K562 (cell line): ENCODE measurements around the gene LTK. TPM values are rescaled to one million over a fixed set of nuclear protein-coding genes. Genes with fewer than 3 reads are reported as not detected.
A peak's percentile ranks its signal among the peaks of the same experiment; 100 is the strongest.

Experiments used
- ATAC-seq: fragments of 200-7000 bp; cut with Tn5 transposase; 3 replicates; pipeline ENCODE4 v1.9.1; 2020; ENCODE audit warnings: moderate library complexity
- BruUV-seq: library from RNA; stranded (reverse); fragments of 400-500 nt; replicated peaks from 2 replicates; lab custom pipeline; 2021; lab: Mats Ljungman, UMichigan
- CTCF ChIA-PET: fragments of 300-600 bp; formaldehyde crosslinking; extraction: SDS; loops from one replicate; lab custom pipeline; 2021; ENCODE audit warnings: low intra/inter-chr PET ratio; lab: Yijun Ruan, JAX
- POLR2A ChIA-PET: fragments of 300-600, 350-650 bp; sonication (Branson Sonifier 250); formaldehyde crosslinking; extraction: SDS; loops from one replicate; lab custom pipeline; 2021; ENCODE audit warnings: antibody characterized with exemption, inconsistent platforms; lab: Yijun Ruan, JAX
- DNase-seq, 4 experiments: peaks; one replicate each; pipeline versions ENCODE4 v3.0.0 to v3.0.0-alpha.2; 2011 to 2018; ENCODE audit warnings: low spot score in 3 of 4, mixed read lengths in 3 of 4; ENCODE audit errors: extremely low read depth in 1 of 4
- FAIRE-seq: peaks from 2 replicates; lab custom pipeline; 2011; peaks lifted over from hg19 to GRCh38; lab: Jason Lieb, UNC
- H2AFZ ChIP-seq: 2 replicates; pipeline ENCODE4 v1.6.0; 2011; ENCODE audit warnings: low read depth, low read length, control low read depth, inconsistent platforms
- H3K27ac ChIP-seq: fragments of 200-600 bp; 3 replicates; pipeline ENCODE4 v1.8.0; 2011; ENCODE audit warnings: low read depth, mild to moderate bottlenecking, control low read depth, inconsistent platforms, low read length, moderate library complexity, mixed read lengths; ENCODE audit errors: extremely low read depth
- H3K27me3 ChIP-seq, 2 experiments: fragments of 300-600 bp in 1 of 2; 2 replicates in 1 of 2; 3 replicates in 1 of 2; pipeline versions ENCODE4 v1.6.0 to v1.8.0; 2011; ENCODE audit warnings: inconsistent platforms in 2 of 2, low read length in 2 of 2, mild to moderate bottlenecking in 1 of 2, mixed read lengths in 1 of 2, moderate library complexity in 1 of 2; ENCODE audit not compliant: control insufficient read depth in 2 of 2, insufficient read depth in 2 of 2
- H3K36me3 ChIP-seq: fragments of 300-600 bp; 3 replicates; pipeline ENCODE4 v1.8.0; 2011; ENCODE audit warnings: mild to moderate bottlenecking, low read length, inconsistent platforms; ENCODE audit not compliant: control insufficient read depth, insufficient read depth
- H3K4me1 ChIP-seq, 2 experiments: fragments of 200-600 bp in 1 of 2; replicated peaks in 1 of 2; 2 replicates in 1 of 2; 3 replicates in 1 of 2; pipeline versions ENCODE4 v1.5.1 to v1.8.0; 2011; ENCODE audit warnings: inconsistent platforms in 2 of 2, low read length in 2 of 2, mild to moderate bottlenecking in 1 of 2, mixed read lengths in 1 of 2, moderate library complexity in 1 of 2; ENCODE audit not compliant: control insufficient read depth in 2 of 2, insufficient read depth in 2 of 2
- H3K4me2 ChIP-seq: 2 replicates; pipeline ENCODE4 v1.6.1; 2011; ENCODE audit warnings: low read length, control low read depth, inconsistent platforms, mixed read lengths; ENCODE audit not compliant: insufficient read depth
- H3K4me3 ChIP-seq: fragments of 200-600 bp; sonication (generic), shearing (Covaris generic); 2 replicates; pipeline ENCODE4 v1.5.1; 2016; ENCODE audit warnings: control low read depth, inconsistent platforms
- H3K79me2 ChIP-seq: fragments of 200-600 bp; 3 replicates; pipeline ENCODE4 v1.8.0; 2011; ENCODE audit warnings: low read length, inconsistent platforms; ENCODE audit not compliant: control insufficient read depth, insufficient read depth
- H3K9ac ChIP-seq, 2 experiments: 2 replicates each; pipeline versions ENCODE4 v1.6.0 to v1.6.1; 2011; ENCODE audit warnings: low read depth in 2 of 2, low read length in 2 of 2, control low read depth in 1 of 2, inconsistent platforms in 1 of 2, mild to moderate bottlenecking in 1 of 2, mixed read lengths in 1 of 2; ENCODE audit not compliant: insufficient read depth in 1 of 2
- H3K9me1 ChIP-seq: one replicate; pipeline ENCODE4 v1.6.0; 2011; ENCODE audit warnings: inconsistent platforms, mild to moderate bottlenecking, low read length, moderate library complexity; ENCODE audit not compliant: control insufficient read depth, insufficient read depth
- H3K9me3 ChIP-seq: replicated peaks from 2 replicates; pipeline ENCODE4 v1.5.1; 2011; ENCODE audit warnings: low read depth, low read length, inconsistent platforms; ENCODE audit not compliant: control insufficient read depth, insufficient read depth
- H4K20me1 ChIP-seq: replicated peaks from 2 replicates; pipeline ENCODE4 v1.6.1; 2011; ENCODE audit warnings: low read length, inconsistent platforms, mixed read lengths; ENCODE audit not compliant: control insufficient read depth, insufficient read depth
- ARID1B ChIP-seq: fragments of 450-650 bp; IDR thresholded peaks from 2 replicates; pipeline ENCODE4 v1.6.1; 2016; ENCODE audit warnings: antibody characterized with exemption, mild to moderate bottlenecking, inconsistent platforms
- CBFA2T3 ChIP-seq: fragments of 450-650 bp; IDR thresholded peaks from 2 replicates; pipeline ENCODE4 v1.6.1; 2017
- HMG20A ChIP-seq: fragments of 450-650 bp; formaldehyde crosslinking; conservative IDR thresholded peaks from 2 replicates; pipeline ENCODE4 v1.4.0; 2020; ENCODE audit warnings: mild to moderate bottlenecking, mixed read lengths
- POLR3G ChIP-seq: IDR thresholded peaks from 2 replicates; pipeline ENCODE4 v1.6.1; 2011; ENCODE audit not compliant: insufficient read length, insufficient replicate concordance; ENCODE audit errors: extremely low read depth
- RBM25 ChIP-seq: fragments of 200-400 bp; formaldehyde crosslinking; IDR thresholded peaks from 2 replicates; pipeline ENCODE4 v1.6.1; 2018; ENCODE audit warnings: low read length, low read depth, moderate library complexity; ENCODE audit not compliant: severe bottlenecking
- STAT5A ChIP-seq: IDR thresholded peaks from 2 replicates; pipeline ENCODE4 v1.6.1; 2012; ENCODE audit warnings: low read length, inconsistent platforms, borderline replicate concordance
- TAL1 ChIP-seq: fragments of 450-650 bp; IDR thresholded peaks from 2 replicates; pipeline ENCODE4 v1.6.1; 2016; ENCODE audit warnings: mild to moderate bottlenecking
- TCF3 ChIP-seq: sonication (generic); formaldehyde crosslinking; IDR thresholded peaks from 2 replicates; pipeline ENCODE4 v1.4.0; 2020; ENCODE audit warnings: mild to moderate bottlenecking, missing genetic modification reagents
- WGBS: fragments of 100-300 bp; shearing (Covaris generic); methylation state at CpG from one replicate; pipeline ENCODE4 v1.1.6; 2016; ENCODE audit warnings: low coverage, mixed read lengths; ENCODE audit not compliant: insufficient coverage; ENCODE audit errors: missing lambda C conversion rate; 5-methylcytosine and 5-hydroxymethylcytosine counted together
- in situ Hi-C: fragments of 300-500 bp; cut with MboI; formaldehyde crosslinking; loops from 4 replicates; pipeline ENCODE4 v1.15.0; 2018; ENCODE audit warnings: inconsistent platforms, mixed read lengths
- intact Hi-C: fragments of 100-400 bp; cut with micrococcal nuclease; formaldehyde crosslinking; loops from 2 replicates; pipeline ENCODE4 v1.14.2; 2022
- polyA plus RNA-seq, 8 experiments: library from polyadenylated mRNA; depleted of rRNA in 4 of 8; stranded (reverse) in 5 of 8; unstranded in 3 of 8; fragments of >200 nt; fragmentation: Nextera tagmentation in 2 of 8; fragmentation: Illumina TruSeq in 1 of 8; extraction: Ambion mirVana in 2 of 8; extraction: Trizol in 1 of 8; gene quantifications; 2 replicates each; pipeline versions ENCODE4 v1.2.1 to v1.2.3, GENCODE V29; 2011 to 2014; ENCODE audit warnings: inconsistent platforms in 1 of 8, missing spikeins in 1 of 8
- total RNA-seq, 7 experiments: library from RNA; depleted of rRNA in 6 of 7; stranded (reverse); fragments of >200 nt in 6 of 7; fragmentation: Illumina TruSeq in 2 of 7; extraction: Trizol in 2 of 7; gene quantifications; 2 replicates each; pipeline versions ENCODE4 v1.2.1 to v1.2.3, GENCODE V29; 2011 to 2021; ENCODE audit warnings: low replicate concordance in 1 of 7

The LTK gene
- total and polyA plus RNA-seq, 9 of the 15 experiments (the other 6 are each of a cell fraction or from before 2014, with no cell fraction given) = 0.25 to 4.4 (median 1.8) TPM

DNA sequence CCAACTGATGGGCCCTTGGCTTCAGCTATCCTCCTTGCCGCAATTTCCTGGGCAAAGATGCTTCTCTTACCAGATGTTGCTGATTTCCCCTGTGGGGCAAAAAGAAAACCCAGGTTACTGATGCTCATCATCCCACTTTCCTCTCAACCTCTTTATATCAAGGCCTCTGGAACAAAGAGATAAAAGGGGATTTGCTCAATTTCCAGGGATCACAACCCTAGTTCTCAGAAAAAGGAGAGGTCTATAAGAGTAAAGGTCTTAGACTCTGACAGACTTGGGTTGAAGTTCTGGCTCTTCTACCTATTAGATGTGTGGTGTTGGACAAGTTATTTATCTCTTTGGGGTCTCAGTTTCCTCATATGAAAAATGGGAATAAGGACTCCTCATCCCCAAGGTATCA lies 21.9 kb upstream of the LTK start:
- H3K27ac ChIP-seq = no peak overlapping the region
- H3K4me3 ChIP-seq = no peak overlapping the region
- in situ Hi-C loops = no loop called here
- ATAC-seq (no peak; the same call in 2 of the 3 replicates), DNase-seq (peak in 1 of 4 experiments; percentile 45), FAIRE-seq (peak; percentile 42)
- no peaks in the 10 kb centered on the region for H3K27me3 ChIP-seq
- H3K9me3 ChIP-seq = no peaks in the 10 kb centered on the region
- no peak for TF ChIP-seq HMG20A
- peak; percentile 55; the same call in 1 of the 2 replicates for TF ChIP-seq ARID1B
- peak; percentile 14; the same call in 1 of the 2 replicates for TF ChIP-seq CBFA2T3
- TF ChIP-seq STAT5A = peak; percentile 31; the same call in 1 of the 2 replicates
- TF ChIP-seq POLR3G = no peak
- peak; percentile 36; the same call in 1 of the 2 replicates for TF ChIP-seq TAL1
- peak; percentile 51; the same call in 1 of the 2 replicates for TF ChIP-seq TCF3 (CRISPR knock-in tag)
- TF ChIP-seq RBM25 = peak; percentile 21
- ChIA-PET CTCF (no interaction called here), POLR2A (interaction anchor here (1.2 to 1.8 kb wide), 2 partner anchors 9 to 26 kb away, joined by 3 to 5 read pairs; partner anchors contain the start of gene RPAP1)
- intact Hi-C loops = no loop called here
- H3K4me2 ChIP-seq = 0 out of 2 replicates have a peak overlapping the region, but pooled peaks have one; percentile 7
- 70% methylated on average over 1 of the region's 1 CpG for WGBS
- H2AFZ ChIP-seq = no peak overlapping the region
- H3K4me1 ChIP-seq = peaks cover 3 to 8% of the 10 kb centered on the region in 2 experiments; a peak in 4 of 5 replicates
- BruUV-seq = TSS peak; percentile 9
- no peak overlapping the region; a peak in 1 of 4 replicates for H3K9ac ChIP-seq
- no peaks in the 10 kb centered on the region for H4K20me1 ChIP-seq
- peaks cover 56% of the 10 kb centered on the region for H3K36me3 ChIP-seq
- H3K79me2 ChIP-seq = 0 out of 3 replicates have a peak, but pooled peaks cover under 1% of the 10 kb centered on the region
- H3K9me1 ChIP-seq = no peaks in the 10 kb centered on the region
